ENCODE measurements around the gene MRPL55.

DNA sequence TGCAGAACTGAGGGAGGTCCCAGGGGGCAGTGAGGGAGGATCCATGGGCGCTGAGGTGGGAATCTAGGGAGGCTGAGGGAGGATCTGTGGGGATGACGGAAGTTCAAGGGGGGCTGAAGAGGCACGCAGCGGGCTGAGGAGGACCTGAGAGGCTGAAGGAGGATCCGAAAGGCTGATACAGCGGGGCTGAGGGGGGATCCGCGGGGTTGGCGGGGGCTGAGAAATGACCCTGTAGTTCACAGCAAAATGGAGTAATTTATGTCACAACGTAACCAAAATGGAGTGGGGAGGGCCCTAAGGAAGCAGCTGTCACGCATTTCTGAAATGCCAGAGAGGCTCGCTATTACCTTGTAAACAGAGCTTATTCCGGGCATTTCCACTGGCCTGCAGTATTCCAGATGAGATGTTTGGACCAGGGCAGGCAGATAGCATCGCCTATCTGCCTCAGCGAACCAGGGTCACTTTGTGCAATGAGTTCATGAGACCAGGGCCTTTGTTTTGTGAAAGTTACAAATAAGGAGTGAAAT lies 926 bp upstream of the MRPL55 start:
- TF ChIP-seq, protein P1, sequence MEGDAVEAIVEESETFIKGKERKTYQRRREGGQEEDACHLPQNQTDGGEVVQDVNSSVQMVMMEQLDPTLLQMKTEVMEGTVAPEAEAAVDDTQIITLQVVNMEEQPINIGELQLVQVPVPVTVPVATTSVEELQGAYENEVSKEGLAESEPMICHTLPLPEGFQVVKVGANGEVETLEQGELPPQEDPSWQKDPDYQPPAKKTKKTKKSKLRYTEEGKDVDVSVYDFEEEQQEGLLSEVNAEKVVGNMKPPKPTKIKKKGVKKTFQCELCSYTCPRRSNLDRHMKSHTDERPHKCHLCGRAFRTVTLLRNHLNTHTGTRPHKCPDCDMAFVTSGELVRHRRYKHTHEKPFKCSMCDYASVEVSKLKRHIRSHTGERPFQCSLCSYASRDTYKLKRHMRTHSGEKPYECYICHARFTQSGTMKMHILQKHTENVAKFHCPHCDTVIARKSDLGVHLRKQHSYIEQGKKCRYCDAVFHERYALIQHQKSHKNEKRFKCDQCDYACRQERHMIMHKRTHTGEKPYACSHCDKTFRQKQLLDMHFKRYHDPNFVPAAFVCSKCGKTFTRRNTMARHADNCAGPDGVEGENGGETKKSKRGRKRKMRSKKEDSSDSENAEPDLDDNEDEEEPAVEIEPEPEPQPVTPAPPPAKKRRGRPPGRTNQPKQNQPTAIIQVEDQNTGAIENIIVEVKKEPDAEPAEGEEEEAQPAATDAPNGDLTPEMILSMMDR (conservative IDR thresholded peaks at IDR 0.05; ENCODE audit: low read depth, low read length): no peak
- no peak for TF ChIP-seq SMC3 (IDR thresholded peaks at IDR 0.05; ENCODE audit: low read depth, low read length)
- no peak for TF ChIP-seq RAD21 (IDR thresholded peaks at IDR 0.05; ENCODE audit: low read length)
- TF ChIP-seq MXI1 (IDR thresholded peaks at IDR 0.05; ENCODE audit: borderline replicate concordance, low read depth, low read length): no peak
- TF ChIP-seq POLR2A (IDR thresholded peaks at IDR 0.05; ENCODE audit: low read depth, low read length): no peak
